HFFc6 (cell line): ENCODE data around the gene ITPR1. TPM values are rescaled to one million over a fixed set of nuclear protein-coding genes. Genes with fewer than 3 reads are reported as not detected.

Experiments
- DNase-seq: peaks from one replicate; pipeline ENCODE4 v3.0.0-alpha.2; 2018
- H3K27ac Mint-ChIP-seq: 2 replicates; pipeline ENCODE4 v1.8.0; 2020; ENCODE audit warnings: mild to moderate bottlenecking, mixed read lengths
- H3K27me3 Mint-ChIP-seq: 2 replicates; pipeline ENCODE4 v1.8.0; 2021; ENCODE audit warnings: mild to moderate bottlenecking, moderate library complexity, mixed read lengths; ENCODE audit not compliant: insufficient read depth
- H3K36me3 Mint-ChIP-seq: 2 replicates; pipeline ENCODE4 v1.8.0; 2021; ENCODE audit warnings: low read depth, mixed read lengths
- H3K4me1 Mint-ChIP-seq: 2 replicates; pipeline ENCODE4 v1.8.0; 2020; ENCODE audit warnings: low read depth, mixed read lengths
- H3K4me3 Mint-ChIP-seq: 2 replicates; pipeline ENCODE4 v1.8.0; 2020; ENCODE audit warnings: mild to moderate bottlenecking, moderate library complexity, mixed read lengths
- H3K9me3 Mint-ChIP-seq: 2 replicates; pipeline ENCODE4 v1.8.0; 2020; ENCODE audit warnings: mild to moderate bottlenecking, mixed read lengths
- total RNA-seq, 6 experiments: library from RNA; stranded (reverse); fragmentation: NEBNext Ultra II Directional; extraction: Animal tissue kit (Norgen Biotek cat#: 25700); gene quantifications; 2 replicates in 1 of 6; 3 replicates in 5 of 6; pipeline ENCODE4 v1.2.3, GENCODE V29; 2021
- TF ChIP-seq, protein P1 (sequence below): fragments of 200-600 bp; sonication (generic); IDR thresholded peaks from 2 replicates; pipeline ENCODE4 v1.5.0; 2021; ENCODE audit warnings: antibody characterized with exemption, mild to moderate bottlenecking

The ITPR1 gene
- total RNA-seq, 6 experiments from 2014 or later = 4.9 to 8.3 (median 6.1) TPM

DNA sequence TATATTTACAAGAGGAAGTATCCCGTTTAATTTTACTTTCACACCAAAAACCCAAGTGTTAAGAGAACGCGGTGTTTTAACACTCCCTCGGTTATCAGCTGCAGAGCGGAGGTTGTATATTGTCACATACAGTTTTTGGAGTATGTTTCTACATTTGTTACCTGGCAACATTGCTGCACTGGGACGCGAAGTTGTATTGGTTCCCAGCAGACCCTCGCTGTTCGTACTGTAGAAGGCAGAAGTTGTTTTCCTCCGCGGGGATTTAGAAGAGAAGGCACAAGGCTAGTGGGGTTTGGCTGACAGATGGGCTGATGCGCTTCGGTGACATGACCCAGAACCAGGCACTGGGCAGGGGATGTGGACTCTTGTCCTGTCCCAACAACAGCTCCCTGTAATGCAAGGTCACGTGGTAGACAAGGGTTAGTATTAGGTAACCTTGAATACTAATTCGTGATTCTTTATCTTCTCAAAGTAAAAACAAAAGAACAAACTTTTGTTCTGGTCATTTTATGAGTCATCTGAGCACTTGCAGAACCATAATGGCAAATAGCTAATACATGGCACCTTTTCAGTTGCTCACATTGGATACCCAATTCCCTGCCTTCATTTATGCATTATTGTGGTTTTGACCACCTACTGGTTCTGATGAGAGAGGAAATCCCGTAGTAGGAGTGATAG is 255.7 kb downstream of the ITPR1 start:
- DNase-seq = no peak
- H3K9me3 Mint-ChIP-seq = no peaks in the 10 kb centered on the region
- peaks cover 8% of the 10 kb centered on the region for H3K36me3 Mint-ChIP-seq
- peaks cover 2% of the 10 kb centered on the region; the same call in 1 of the 2 replicates for H3K27me3 Mint-ChIP-seq
- H3K4me1 Mint-ChIP-seq = peaks cover 58% of the 10 kb centered on the region
- H3K27ac Mint-ChIP-seq = no peak overlapping the region
- no peak overlapping the region for H3K4me3 Mint-ChIP-seq
- TF ChIP-seq, protein P1, sequence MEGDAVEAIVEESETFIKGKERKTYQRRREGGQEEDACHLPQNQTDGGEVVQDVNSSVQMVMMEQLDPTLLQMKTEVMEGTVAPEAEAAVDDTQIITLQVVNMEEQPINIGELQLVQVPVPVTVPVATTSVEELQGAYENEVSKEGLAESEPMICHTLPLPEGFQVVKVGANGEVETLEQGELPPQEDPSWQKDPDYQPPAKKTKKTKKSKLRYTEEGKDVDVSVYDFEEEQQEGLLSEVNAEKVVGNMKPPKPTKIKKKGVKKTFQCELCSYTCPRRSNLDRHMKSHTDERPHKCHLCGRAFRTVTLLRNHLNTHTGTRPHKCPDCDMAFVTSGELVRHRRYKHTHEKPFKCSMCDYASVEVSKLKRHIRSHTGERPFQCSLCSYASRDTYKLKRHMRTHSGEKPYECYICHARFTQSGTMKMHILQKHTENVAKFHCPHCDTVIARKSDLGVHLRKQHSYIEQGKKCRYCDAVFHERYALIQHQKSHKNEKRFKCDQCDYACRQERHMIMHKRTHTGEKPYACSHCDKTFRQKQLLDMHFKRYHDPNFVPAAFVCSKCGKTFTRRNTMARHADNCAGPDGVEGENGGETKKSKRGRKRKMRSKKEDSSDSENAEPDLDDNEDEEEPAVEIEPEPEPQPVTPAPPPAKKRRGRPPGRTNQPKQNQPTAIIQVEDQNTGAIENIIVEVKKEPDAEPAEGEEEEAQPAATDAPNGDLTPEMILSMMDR = no peak

DNA sequence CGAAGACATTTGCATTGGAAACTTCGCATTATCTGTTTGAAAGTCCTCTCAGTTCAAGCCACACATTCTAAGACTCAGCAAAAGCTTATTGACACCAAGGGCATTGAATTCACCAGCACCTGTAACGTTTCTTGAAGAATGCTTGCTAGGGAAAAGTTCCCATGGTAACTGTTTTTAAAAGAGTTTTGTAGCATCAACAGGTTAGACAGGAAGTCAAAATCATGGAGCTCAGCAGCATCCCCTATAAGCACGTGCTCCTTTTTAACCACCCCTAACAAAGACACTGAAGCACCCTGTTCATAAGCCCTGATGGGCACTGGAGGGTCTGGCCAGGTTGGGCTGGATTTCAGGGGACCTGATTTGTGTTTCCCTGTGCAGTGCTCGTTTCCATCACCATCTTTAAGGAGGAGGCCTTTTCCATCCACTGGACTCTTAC is 256.4 kb downstream of the ITPR1 start:
- TF ChIP-seq, protein P1 = no peak
- H3K9me3 Mint-ChIP-seq = no peaks in the 10 kb centered on the region
- H3K27ac Mint-ChIP-seq = no peak overlapping the region
- peaks cover 8% of the 10 kb centered on the region for H3K36me3 Mint-ChIP-seq
- peaks cover 7% of the 10 kb centered on the region for H3K27me3 Mint-ChIP-seq
- no peak for DNase-seq
- peaks cover 51% of the 10 kb centered on the region for H3K4me1 Mint-ChIP-seq
- no peak overlapping the region for H3K4me3 Mint-ChIP-seq

DNA sequence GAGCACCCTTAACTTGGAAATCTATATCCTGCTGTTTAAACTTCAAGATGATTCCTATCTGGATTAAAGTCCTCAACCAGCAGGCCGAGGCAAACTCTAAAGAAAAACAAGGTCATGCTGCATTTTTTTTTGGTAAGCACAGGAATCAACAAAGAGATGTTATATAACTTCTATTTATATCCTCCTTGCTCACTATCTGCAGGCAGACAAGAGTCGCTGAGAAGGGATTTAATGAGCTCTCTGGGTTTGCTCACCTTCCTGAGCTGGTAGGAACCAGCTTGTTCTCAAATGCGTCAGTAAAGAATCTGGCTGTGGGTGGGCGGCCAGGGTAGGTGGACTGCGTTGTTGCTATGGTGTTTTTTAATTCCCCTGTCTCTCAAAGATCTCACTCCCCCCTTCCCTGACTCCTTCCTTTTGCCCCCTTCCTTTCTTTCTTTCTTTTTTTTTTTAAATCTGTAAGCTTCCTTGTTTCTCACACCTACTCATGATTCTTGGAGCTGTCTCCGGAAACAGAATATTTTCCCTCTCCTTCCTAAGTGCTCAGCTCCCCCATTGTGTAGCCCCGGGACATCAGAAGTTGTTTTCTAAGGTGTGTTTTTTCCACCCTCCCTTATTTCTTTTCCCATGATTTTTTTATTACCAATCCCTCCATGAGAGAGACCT is 257.3 kb downstream of the ITPR1 start:
- Mint-ChIP-seq H3K36me3 (peaks cover 8% of the 10 kb centered on the region), H3K27me3 (peaks cover 7% of the 10 kb centered on the region), H3K27ac (peak overlapping the region; percentile 48; the same call in 1 of the 2 replicates), H3K4me3 (peak overlapping the region; percentile 34; the same call in 1 of the 2 replicates), H3K4me1 (peaks cover 43% of the 10 kb centered on the region), H3K9me3 (no peaks in the 10 kb centered on the region)
- TF ChIP-seq, protein P1 = no peak
- peak; percentile 75 for DNase-seq

DNA sequence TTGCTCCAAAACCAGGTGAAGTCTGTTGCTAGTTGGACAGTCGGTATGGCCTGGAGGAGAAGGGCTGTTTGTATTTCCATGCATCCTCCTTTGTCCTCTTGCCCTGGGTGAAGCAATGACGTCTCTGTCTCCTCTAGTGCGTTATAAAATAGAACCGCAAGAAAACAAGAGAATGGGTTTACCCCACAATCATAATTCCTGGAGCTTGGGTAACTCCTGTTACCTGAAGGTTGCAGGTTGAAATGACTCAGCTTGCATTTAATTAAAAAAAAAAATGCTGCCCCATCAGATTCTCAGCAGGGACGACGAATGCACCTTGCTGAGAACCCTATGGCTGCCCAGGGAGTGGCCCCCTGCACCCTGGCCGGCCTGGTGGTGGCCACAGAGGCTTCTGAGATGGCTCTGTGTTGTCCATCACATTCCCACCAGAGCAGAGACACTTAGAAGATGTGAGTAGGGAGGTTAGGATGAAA is 257.9 kb downstream of the ITPR1 start:
- peaks cover 8% of the 10 kb centered on the region for H3K36me3 Mint-ChIP-seq
- peak overlapping the region; percentile 48; the same call in 1 of the 2 replicates for H3K27ac Mint-ChIP-seq
- peaks cover 36% of the 10 kb centered on the region for H3K4me1 Mint-ChIP-seq
- H3K27me3 Mint-ChIP-seq = peaks cover 7% of the 10 kb centered on the region
- TF ChIP-seq, protein P1 = no peak
- no peak for DNase-seq
- H3K4me3 Mint-ChIP-seq = no peak overlapping the region
- H3K9me3 Mint-ChIP-seq = no peaks in the 10 kb centered on the region

DNA sequence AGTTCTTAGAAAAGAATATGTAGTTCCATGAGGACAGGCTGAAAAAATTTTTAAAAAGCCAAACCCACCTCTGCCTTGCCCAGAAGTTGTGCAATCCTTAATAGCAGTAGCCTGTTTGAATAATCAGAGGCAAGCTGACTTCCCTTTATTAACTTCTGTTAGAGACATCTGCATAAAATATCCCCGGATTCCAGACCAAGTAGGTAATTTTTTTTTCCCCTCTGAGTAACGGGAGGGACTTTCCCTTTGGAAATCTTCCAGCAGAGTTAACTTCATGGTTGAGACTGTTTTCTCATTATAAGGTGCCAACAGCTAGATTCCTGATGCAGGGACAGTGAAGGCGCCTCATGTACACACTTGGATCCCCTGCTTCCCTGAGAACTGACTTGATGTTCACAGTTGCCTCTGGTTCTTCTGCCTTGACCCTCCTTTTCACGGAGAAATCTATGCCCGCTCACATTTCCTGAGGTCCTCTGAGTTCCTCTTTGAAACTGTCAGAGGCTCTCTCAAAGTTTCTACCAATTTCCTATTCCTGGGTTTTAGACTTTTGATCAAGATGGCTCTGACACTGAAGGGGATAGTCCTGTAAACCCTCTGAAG is 258.5 kb downstream of the ITPR1 start:
- Mint-ChIP-seq H3K9me3 (no peaks in the 10 kb centered on the region), H3K36me3 (peaks cover 5% of the 10 kb centered on the region), H3K27me3 (peaks cover 7% of the 10 kb centered on the region), H3K27ac (peak overlapping the region; percentile 48; the same call in 1 of the 2 replicates), H3K4me1 (peaks cover 31% of the 10 kb centered on the region), H3K4me3 (peak overlapping the region; percentile 0; the same call in 1 of the 2 replicates)
- TF ChIP-seq, protein P1 = no peak
- DNase-seq = peak; percentile 73
